Coronary artery (tissue), 2 donors: ENCODE results near the gene TSPAN9.

Experiments
- DNase-seq: peaks from one replicate; pipeline ENCODE4 v3.0.0-alpha.2; 2017; ENCODE audit warnings: low spot score
- H3K27ac ChIP-seq, 2 donors: fragments of 200-600 bp; sonication (generic); one replicate each; pipeline ENCODE4 v1.5.1; 2016 to 2019
- H3K4me3 ChIP-seq: fragments of 200-600 bp; sonication (generic); 2 replicates; pipeline ENCODE4 v1.5.1; 2016; ENCODE audit warnings: mild to moderate bottlenecking, moderate library complexity
- TF ChIP-seq, protein P1 (sequence below): fragments of 200-600 bp; sonication (generic); IDR thresholded peaks from one replicate; pipeline ENCODE4 v1.5.1; 2019; ENCODE audit warnings: antibody characterized with exemption

The TSPAN9 gene

DNA sequence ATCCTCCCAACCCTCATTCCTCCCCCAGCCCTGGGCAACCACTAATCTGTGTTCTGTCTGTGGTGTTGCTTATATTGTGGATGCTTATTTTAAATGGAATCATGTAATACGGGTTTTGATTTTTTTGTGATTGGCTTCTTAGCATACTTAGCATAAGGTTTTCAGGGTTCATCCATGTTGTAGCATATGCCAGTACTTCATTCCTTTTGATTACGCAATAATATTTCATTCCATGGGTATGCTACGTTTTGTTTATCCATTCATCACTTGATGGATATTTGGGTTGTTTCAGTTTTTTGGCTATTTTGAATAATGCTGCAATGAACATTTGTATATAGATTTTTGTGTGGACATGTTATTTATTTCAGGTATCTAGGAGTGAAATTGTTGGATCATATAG is 82.9 kb downstream of the TSPAN9 start:
- TF ChIP-seq, protein P1, sequence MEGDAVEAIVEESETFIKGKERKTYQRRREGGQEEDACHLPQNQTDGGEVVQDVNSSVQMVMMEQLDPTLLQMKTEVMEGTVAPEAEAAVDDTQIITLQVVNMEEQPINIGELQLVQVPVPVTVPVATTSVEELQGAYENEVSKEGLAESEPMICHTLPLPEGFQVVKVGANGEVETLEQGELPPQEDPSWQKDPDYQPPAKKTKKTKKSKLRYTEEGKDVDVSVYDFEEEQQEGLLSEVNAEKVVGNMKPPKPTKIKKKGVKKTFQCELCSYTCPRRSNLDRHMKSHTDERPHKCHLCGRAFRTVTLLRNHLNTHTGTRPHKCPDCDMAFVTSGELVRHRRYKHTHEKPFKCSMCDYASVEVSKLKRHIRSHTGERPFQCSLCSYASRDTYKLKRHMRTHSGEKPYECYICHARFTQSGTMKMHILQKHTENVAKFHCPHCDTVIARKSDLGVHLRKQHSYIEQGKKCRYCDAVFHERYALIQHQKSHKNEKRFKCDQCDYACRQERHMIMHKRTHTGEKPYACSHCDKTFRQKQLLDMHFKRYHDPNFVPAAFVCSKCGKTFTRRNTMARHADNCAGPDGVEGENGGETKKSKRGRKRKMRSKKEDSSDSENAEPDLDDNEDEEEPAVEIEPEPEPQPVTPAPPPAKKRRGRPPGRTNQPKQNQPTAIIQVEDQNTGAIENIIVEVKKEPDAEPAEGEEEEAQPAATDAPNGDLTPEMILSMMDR, result no peak
- H3K4me3 ChIP-seq, result no peak overlapping the region
- H3K27ac ChIP-seq, result no peak overlapping the region
- no peak for DNase-seq

DNA sequence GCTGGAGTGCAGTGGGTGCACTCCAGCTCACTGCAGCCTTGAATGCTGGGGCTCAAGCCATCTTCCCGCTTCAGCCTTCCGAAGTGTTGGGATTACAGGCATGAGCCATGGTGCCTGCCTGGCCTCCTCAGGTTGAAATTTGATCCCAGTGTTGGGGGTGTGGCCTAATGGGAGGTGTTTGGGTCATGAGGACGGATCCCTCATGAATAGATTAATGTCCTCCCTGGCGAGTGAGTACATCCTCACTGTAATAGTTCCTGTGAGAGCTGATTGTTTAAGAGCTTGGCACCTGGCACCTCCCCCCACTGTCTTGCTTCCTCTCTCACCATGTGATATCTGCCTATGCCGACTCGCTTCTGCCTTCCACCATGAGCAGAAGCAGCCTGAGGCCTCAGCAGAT is 84.7 kb downstream of the TSPAN9 start:
- TF ChIP-seq, protein P1, result no peak
- DNase-seq, result no peak
- no peak overlapping the region for H3K4me3 ChIP-seq
- no peak overlapping the region for H3K27ac ChIP-seq

DNA sequence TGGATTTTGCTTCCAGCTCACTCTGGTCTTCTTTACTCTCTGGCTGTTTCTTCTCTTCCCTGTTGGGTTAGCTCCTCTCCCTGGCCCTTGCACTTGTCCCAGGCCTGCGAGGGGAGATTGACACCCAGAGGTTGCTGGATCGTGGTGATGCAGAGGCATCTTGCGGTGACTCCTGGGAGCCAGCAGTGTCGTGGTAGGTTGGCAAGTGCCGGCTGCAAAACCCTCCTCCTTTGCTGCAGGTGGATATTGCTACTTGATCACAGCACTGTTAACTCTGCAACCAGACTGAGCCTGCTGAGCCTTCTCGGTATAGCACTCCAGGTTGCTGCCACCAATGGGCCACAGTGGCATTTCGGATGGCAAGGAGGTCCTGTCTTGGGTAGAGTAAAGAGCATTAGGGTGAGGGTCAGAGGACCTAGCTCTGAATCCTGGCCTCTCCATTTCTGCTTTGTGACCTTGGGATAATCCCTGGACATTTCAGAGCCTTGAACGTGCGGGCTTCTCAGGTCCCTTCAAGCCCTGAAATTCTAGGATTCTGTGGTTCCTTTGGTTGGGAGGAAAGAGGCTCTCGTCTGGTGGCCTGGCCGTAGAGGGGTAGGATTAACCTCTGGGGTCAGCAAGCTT is 87.4 kb downstream of the TSPAN9 start:
- TF ChIP-seq, protein P1, result no peak

DNA sequence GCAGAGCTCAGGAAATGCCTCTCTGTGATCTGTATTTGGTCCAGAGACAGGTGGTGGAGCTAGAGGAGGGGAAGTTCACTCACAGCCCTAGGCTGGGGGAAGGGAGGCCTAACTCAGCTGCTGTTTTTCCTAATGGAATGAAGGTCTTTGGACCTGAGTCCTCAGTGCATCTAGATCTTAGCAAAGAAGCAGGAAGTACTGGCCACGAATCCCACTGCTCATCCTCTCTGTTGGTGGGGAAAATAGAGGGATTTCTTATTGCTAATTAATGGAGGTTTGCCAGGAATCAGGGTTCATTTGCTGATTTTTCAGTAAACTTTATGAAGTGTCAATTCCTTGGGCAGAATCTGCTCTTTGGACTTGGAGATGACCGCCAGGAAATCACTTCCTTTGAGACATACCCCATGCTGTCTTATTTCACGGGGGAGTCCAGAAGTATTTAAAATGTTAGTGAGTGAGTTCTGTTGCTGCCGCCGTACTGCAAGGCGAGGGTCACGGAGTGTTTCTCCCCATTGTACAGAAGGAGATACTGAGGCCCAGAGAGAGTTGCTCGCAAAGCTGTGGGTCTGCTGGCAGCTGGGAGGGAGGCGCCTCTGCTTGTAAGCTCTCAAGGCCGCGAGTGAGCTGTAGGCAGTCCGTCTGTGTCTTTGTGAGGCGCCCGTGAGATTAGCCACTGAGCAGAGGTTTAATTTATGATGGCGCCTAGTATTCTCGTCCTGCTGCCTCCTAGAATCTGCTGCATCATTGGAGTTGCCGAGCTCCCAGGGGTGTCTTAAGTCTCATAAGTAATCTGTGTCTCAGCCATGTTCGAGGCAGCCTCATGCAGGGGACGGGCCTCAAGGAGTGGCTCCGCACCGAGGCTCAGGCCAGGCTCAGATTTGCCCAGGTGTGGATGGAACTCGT is 88.2 kb downstream of the TSPAN9 start:
- Histone ChIP-seq H3K4me3 (no peak overlapping the region), H3K27ac (no peak overlapping the region)
- DNase-seq, result no peak
- TF ChIP-seq, protein P1, result no peak

More for the DNA sequence above, 87.4 kb downstream of the TSPAN9 start:
- no peak for DNase-seq
- H3K4me3 ChIP-seq, result no peak overlapping the region
- H3K27ac ChIP-seq, result no peak overlapping the region

DNA sequence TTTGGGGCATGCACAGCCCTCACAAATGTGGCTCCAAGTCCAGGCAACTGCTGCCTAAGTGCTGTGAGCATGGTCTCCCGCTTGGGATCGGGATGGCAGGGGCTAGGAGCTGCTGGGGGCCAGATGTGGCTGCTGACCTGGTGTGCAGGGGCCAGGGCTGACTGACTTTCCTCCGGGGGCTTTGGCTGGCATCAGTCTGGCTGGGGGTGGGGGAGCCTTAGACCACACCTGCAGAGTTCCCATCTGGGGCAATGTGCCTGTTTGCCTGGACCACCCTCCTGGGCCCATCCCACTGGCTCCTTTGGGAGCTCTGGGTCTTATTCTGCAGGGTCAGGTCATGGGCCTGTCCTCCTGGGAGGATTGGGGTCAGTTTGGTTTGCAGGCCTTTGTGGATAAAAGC is 90.5 kb downstream of the TSPAN9 start:
- TF ChIP-seq, protein P1, result no peak
- no peak overlapping the region for H3K27ac ChIP-seq
- no peak overlapping the region for H3K4me3 ChIP-seq
- no peak for DNase-seq

DNA sequence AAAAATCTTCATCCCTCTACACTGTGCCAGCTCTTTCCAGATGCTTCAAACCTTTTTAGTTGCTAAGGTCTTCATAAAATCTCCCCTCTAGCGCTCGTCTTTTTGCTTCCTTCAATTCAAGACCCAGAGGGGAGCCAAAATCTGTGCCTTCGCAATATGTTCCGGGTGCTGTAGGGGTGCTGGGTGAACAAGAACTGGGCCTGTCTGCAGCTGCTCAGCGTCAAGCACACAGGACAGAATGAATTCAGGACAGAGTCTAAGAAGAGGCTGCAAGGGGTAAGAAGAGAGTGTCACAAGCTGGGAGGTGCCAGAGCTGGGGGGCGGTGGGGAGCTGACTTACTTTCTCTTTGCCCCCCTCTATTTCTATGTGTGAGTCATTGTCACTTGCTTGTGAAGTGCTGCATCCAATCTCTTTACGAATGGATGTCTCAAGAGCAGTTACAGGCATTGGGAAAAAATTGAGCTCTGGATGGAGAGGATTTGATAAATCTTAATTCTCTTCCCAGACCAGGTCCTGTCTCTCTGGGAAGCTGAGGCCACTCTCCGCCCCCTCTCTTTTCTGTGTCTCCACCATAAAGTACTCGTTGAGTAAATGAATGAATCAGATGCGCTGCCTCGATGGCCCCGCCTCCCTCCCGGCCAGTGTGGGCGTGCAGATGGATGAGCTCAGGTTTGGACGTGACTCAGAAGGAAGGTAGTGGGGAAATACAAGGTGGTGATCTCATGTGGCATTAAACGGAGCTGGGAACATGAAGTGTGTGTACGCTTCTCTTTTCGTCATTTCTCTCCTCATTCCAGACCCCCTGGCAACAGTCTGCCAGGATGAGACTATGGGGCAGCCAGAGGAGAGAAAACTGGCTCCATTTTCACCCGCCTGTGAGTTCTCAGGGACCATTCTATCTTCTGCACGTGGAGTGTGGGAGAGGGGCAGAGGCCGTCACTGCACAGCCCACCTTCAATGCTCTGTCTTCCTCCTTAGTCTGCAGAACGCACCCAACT is 91.3 kb downstream of the TSPAN9 start:
- TF ChIP-seq, protein P1, result no peak
- Histone ChIP-seq H3K4me3 (no peak overlapping the region), H3K27ac (no peak overlapping the region)
- no peak for DNase-seq
